ENCODE results near the gene PRR20D. TPM values are rescaled to one million over a fixed set of nuclear protein-coding genes. Genes with fewer than 3 reads are reported as not detected.

PRR20D gene
- total RNA-seq, 2 donors from 2014 or later, result not detected

DNA sequence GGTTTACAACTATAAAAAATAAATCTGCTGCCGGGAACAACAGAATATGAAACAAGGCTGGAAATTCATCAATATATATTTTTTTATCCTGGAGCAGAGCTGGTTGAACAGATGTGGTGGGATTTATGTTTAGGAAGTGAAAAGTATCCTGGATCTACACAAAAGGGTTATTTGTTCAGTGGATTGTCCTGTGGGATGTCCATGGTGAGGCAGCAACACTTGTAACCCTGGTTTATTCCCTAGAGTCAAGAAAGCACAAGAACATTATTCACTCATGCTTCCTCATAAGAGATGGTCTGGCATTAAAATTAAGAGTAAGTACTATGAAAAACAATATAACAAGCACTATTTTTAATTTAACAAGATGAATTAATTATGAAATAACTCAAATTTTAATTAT, 52.6 kb downstream of the PRR20D start:
- no peaks in the 10 kb centered on the region for H3K4me1 Mint-ChIP-seq

More for the DNA sequence above, 52.6 kb downstream of the PRR20D start:
- H3K4me3 Mint-ChIP-seq, result no peak overlapping the region
- WGBS, 2 experiments (ENCODE audit: insufficient coverage in 1 of 2, insufficient read length in 1 of 2), result no CpG with 5 or more reads among the region's 1 CpG
- Histone ChIP-seq H3K27ac (ENCODE audit: low read depth, low read length) (no peak overlapping the region), H3K9me3 (ENCODE audit: control insufficient read depth, low read length) (no peaks in the 10 kb centered on the region), H3K4me1 (ENCODE audit: control insufficient read depth, insufficient read depth, low read length) (no peaks in the 10 kb centered on the region), H3K9ac (ENCODE audit: extremely low read depth, low read length, poor library complexity, severe bottlenecking) (no peak overlapping the region), H3K4me3 (ENCODE audit: low read length) (no peak overlapping the region), H3K27me3 (ENCODE audit: control insufficient read depth, insufficient read depth, low read length, poor library complexity, severe bottlenecking) (no peaks in the 10 kb centered on the region), H3K36me3 (ENCODE audit: control insufficient read depth, insufficient read depth, low read length) (no peaks in the 10 kb centered on the region)
- TF ChIP-seq, protein P1, sequence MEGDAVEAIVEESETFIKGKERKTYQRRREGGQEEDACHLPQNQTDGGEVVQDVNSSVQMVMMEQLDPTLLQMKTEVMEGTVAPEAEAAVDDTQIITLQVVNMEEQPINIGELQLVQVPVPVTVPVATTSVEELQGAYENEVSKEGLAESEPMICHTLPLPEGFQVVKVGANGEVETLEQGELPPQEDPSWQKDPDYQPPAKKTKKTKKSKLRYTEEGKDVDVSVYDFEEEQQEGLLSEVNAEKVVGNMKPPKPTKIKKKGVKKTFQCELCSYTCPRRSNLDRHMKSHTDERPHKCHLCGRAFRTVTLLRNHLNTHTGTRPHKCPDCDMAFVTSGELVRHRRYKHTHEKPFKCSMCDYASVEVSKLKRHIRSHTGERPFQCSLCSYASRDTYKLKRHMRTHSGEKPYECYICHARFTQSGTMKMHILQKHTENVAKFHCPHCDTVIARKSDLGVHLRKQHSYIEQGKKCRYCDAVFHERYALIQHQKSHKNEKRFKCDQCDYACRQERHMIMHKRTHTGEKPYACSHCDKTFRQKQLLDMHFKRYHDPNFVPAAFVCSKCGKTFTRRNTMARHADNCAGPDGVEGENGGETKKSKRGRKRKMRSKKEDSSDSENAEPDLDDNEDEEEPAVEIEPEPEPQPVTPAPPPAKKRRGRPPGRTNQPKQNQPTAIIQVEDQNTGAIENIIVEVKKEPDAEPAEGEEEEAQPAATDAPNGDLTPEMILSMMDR (conservative IDR thresholded peaks at IDR 0.05), result no peak
- H3K27ac Mint-ChIP-seq, result no peak overlapping the region
- DNase-seq, result no peak
- H3K36me3 Mint-ChIP-seq (ENCODE audit: low read depth), result no peaks in the 10 kb centered on the region
- no peaks in the 10 kb centered on the region for H3K9me3 Mint-ChIP-seq
- no peaks in the 10 kb centered on the region for H3K27me3 Mint-ChIP-seq (ENCODE audit: insufficient read depth)

Other genes starting within 250 kb of the PRR20D start
- gene PRR20A, start 19.7 kb upstream of the PRR20D start, total RNA-seq, result not detected
- not detected for gene PRR20B, start 13.1 kb upstream of the PRR20D start, total RNA-seq
- gene PRR20C, start 6.6 kb upstream of the PRR20D start, total RNA-seq, result not detected
- not detected for gene PRR20E, start 6.6 kb downstream of the PRR20D start, total RNA-seq

Measured in endodermal cell (in vitro differentiated cells).